ENCODE results near the gene TLL2.

- no peak for TF ChIP-seq TARDBP (IDR thresholded peaks at IDR 0.05)
- TF ChIP-seq FOXA1 (IDR thresholded peaks at IDR 0.05) = no peak
- TF ChIP-seq HDGF (IDR thresholded peaks at IDR 0.05; ENCODE audit: borderline replicate concordance) = no peak
- TF ChIP-seq SP1 (IDR thresholded peaks at IDR 0.05) = no peak
- no peak for TF ChIP-seq L3MBTL2 (conservative IDR thresholded peaks at IDR 0.05)
- TF ChIP-seq ZNF384 (IDR thresholded peaks at IDR 0.05) = no peak
- TF ChIP-seq LEF1 (IDR thresholded peaks at IDR 0.05; ENCODE audit: borderline replicate concordance) = no peak
- TF ChIP-seq ELF4 (IDR thresholded peaks at IDR 0.05) = no peak
- TF ChIP-seq NFRKB (IDR thresholded peaks at IDR 0.05) = no peak
- TF ChIP-seq FOXK2 (IDR thresholded peaks at IDR 0.05) = no peak
Measured at GRCh38 chr10:96470116-96470743, 43.5 kb downstream of the TLL2 start.

All from HEK293T (cell line).